HepG2 (cell line): ENCODE results near the gene MYCBP2. TPM values are rescaled to one million over a fixed set of nuclear protein-coding genes. Genes with fewer than 3 reads are reported as not detected.

ENCODE experiments used
- ATAC-seq: fragments of 200-7000 bp; cut with Tn5 transposase; 3 replicates; pipeline ENCODE4 v1.9.1; 2020; ENCODE audit warnings: mild to moderate bottlenecking, moderate library complexity
- BruUV-seq: library from RNA; stranded (reverse); fragments of 400-500 nt; replicated peaks from 2 replicates; lab custom pipeline; 2021; lab: Mats Ljungman, UMichigan
- CTCF ChIA-PET: fragments of 300-600 bp; formaldehyde crosslinking; extraction: SDS; loops from one replicate; lab custom pipeline; 2021; ENCODE audit warnings: low total read pairs, inconsistent platforms, low intra/inter-chr PET ratio; lab: Yijun Ruan, JAX
- POLR2A ChIA-PET: fragments of 350-600 bp; sonication (Branson Sonifier 250); formaldehyde crosslinking; loops from one replicate; lab custom pipeline; 2020; ENCODE audit warnings: antibody characterized with exemption, inconsistent platforms; lab: Yijun Ruan, JAX
- DNase-seq: peaks from one replicate; pipeline ENCODE4 v3.0.0-alpha.2; 2015; ENCODE audit warnings: low spot score
- FAIRE-seq: peaks from 3 replicates; lab custom pipeline; 2011; peaks lifted over from hg19 to GRCh38; lab: Jason Lieb, UNC
- H2AFZ ChIP-seq: one replicate; pipeline ENCODE4 v1.6.1; 2011; ENCODE audit warnings: low read length, inconsistent platforms
- H3K27ac ChIP-seq: fragments of 300-600 bp; 3 replicates; pipeline ENCODE4 v1.8.0; 2011; ENCODE audit warnings: mixed run types, mild to moderate bottlenecking, mixed read lengths, low read length, inconsistent platforms; ENCODE audit not compliant: insufficient read depth; ENCODE audit errors: extremely low read length
- H3K27me3 ChIP-seq, 2 experiments: fragments of 200-600 bp in 1 of 2; 2 replicates in 1 of 2; 3 replicates in 1 of 2; pipeline versions ENCODE4 v1.6.0 to v1.8.0; 2011; ENCODE audit warnings: low read length in 2 of 2, mild to moderate bottlenecking in 2 of 2, moderate library complexity in 2 of 2, inconsistent platforms in 1 of 2; ENCODE audit not compliant: insufficient read depth in 2 of 2, control insufficient read depth in 1 of 2
- H3K36me3 ChIP-seq, 2 experiments: fragments of 200-600 bp in 1 of 2; replicated peaks in 1 of 2; 2 replicates in 1 of 2; 3 replicates in 1 of 2; pipeline versions ENCODE4 v1.5.1 to v1.8.0; 2011; ENCODE audit warnings: low read length in 2 of 2, inconsistent platforms in 1 of 2; ENCODE audit not compliant: insufficient read depth in 2 of 2, control insufficient read depth in 1 of 2
- H3K4me1 ChIP-seq: 2 replicates; pipeline ENCODE4 v1.5.1; 2012; ENCODE audit warnings: low read length, inconsistent platforms; ENCODE audit not compliant: insufficient read depth
- H3K4me2 ChIP-seq: 2 replicates; pipeline ENCODE4 v1.6.0; 2011; ENCODE audit warnings: low read depth, low read length, inconsistent platforms
- H3K4me3 ChIP-seq, 3 experiments: fragments of 200-600 bp in 1 of 3; sonication (generic), shearing (Covaris generic) in 1 of 3; replicated peaks in 1 of 3; 2 replicates each; pipeline ENCODE4 v1.5.1; 2011 to 2016; ENCODE audit warnings: low read length in 3 of 3, inconsistent platforms in 2 of 3, low read depth in 2 of 3, mild to moderate bottlenecking in 2 of 3, control low read depth in 1 of 3, mixed read lengths in 1 of 3; ENCODE audit not compliant: insufficient read depth in 1 of 3
- H3K79me2 ChIP-seq: one replicate; pipeline ENCODE4 v1.6.1; 2011; ENCODE audit warnings: low read length, inconsistent platforms; ENCODE audit not compliant: insufficient read depth
- H3K9ac ChIP-seq: 2 replicates; pipeline ENCODE4 v1.6.0; 2011; ENCODE audit warnings: mild to moderate bottlenecking, low read depth, low read length, inconsistent platforms; ENCODE audit not compliant: insufficient read depth
- H3K9me3 ChIP-seq: 2 replicates; pipeline ENCODE4 v1.5.1; 2012; ENCODE audit warnings: mild to moderate bottlenecking, low read length
- H4K20me1 ChIP-seq: 2 replicates; pipeline ENCODE4 v1.6.0; 2011; ENCODE audit warnings: inconsistent platforms, mild to moderate bottlenecking, low read length, moderate library complexity; ENCODE audit not compliant: insufficient read depth
- BCL6 ChIP-seq: IDR thresholded peaks from 2 replicates; pipeline ENCODE4 v1.6.1; 2016; ENCODE audit warnings: missing genetic modification reagents, missing compliant biosample characterization
- BRD4 ChIP-seq: sonication (generic); formaldehyde crosslinking; IDR thresholded peaks from 2 replicates; pipeline ENCODE4 v1.4.0; 2020; ENCODE audit warnings: missing genetic modification reagents
- HNF4A ChIP-seq: sonication (generic); formaldehyde crosslinking; IDR thresholded peaks from 2 replicates; pipeline ENCODE4 v1.4.0; 2020; ENCODE audit warnings: missing genetic modification reagents
- LRRFIP1 ChIP-seq: sonication (generic); formaldehyde crosslinking; conservative IDR thresholded peaks from 2 replicates; pipeline ENCODE4 v1.4.0; 2020; ENCODE audit warnings: missing genetic modification reagents
- THAP11 ChIP-seq: IDR thresholded peaks from 2 replicates; pipeline ENCODE4 v1.6.1; 2016; ENCODE audit warnings: missing biosample characterization, missing genetic modification reagents
- YEATS4 ChIP-seq: sonication (generic); formaldehyde crosslinking; IDR thresholded peaks from 2 replicates; pipeline ENCODE4 v1.4.0; 2020; ENCODE audit warnings: missing genetic modification reagents, borderline replicate concordance
- ZEB1 ChIP-seq: IDR thresholded peaks from 2 replicates; pipeline ENCODE4 v1.6.1; 2012; ENCODE audit warnings: mild to moderate bottlenecking, low read depth, inconsistent platforms; ENCODE audit not compliant: insufficient replicate concordance
- ZNF331 ChIP-seq: sonication (generic); formaldehyde crosslinking; IDR thresholded peaks from 2 replicates; pipeline ENCODE4 v1.4.0; 2020; ENCODE audit warnings: missing genetic modification reagents
- ZNF414 ChIP-seq: sonication (generic); formaldehyde crosslinking; IDR thresholded peaks from 2 replicates; pipeline ENCODE4 v1.5.0; 2020; ENCODE audit warnings: missing genetic modification reagents
- ZNF639 ChIP-seq: conservative IDR thresholded peaks from 2 replicates; pipeline ENCODE4 v1.6.1; 2018; ENCODE audit warnings: missing genetic modification reagents
- WGBS: methylation state at CpG from one replicate; pipeline ENCODE4 v1.1.6; 2017; ENCODE audit warnings: low lambda C conversion rate; 5-methylcytosine and 5-hydroxymethylcytosine counted together
- in situ Hi-C: cut with HindIII; loops from 2 replicates; pipeline ENCODE4 v1.10.0; 2017; ENCODE audit warnings: low pct_unique_long_range_greater_than_20kb; ENCODE audit not compliant: extremely low pct_ligation_motif_present
- intact Hi-C: fragments of 100-400 bp; cut with micrococcal nuclease; formaldehyde crosslinking; loops from one replicate; pipeline ENCODE4 v1.10.0; 2022; ENCODE audit not compliant: unreplicated experiment
- polyA plus RNA-seq, 8 experiments: library from polyadenylated mRNA; depleted of rRNA in 3 of 8; stranded (reverse) in 7 of 8; unstranded in 1 of 8; fragments of >200 nt; fragmentation: Illumina TruSeq in 4 of 8; extraction: Trizol in 4 of 8; gene quantifications; 2 replicates each; pipeline versions ENCODE4 v1.2.1 to v1.2.3, GENCODE V29; 2011 to 2016; ENCODE audit warnings: low read depth in 4 of 8, missing spikeins in 1 of 8, mixed read lengths in 1 of 8; ENCODE audit not compliant: insufficient read depth in 1 of 8
- total RNA-seq, 5 experiments: library from RNA; depleted of rRNA; stranded (reverse); fragments of >200 nt; fragmentation: Illumina TruSeq; extraction: Trizol; gene quantifications; 2 replicates each; pipeline ENCODE4 v1.2.3, GENCODE V29; 2016; ENCODE audit warnings: low read depth in 1 of 5
- TF ChIP-seq, protein P1 (sequence below): sonication (generic); formaldehyde crosslinking; IDR thresholded peaks from 2 replicates; pipeline ENCODE4 v1.4.0; 2020; ENCODE audit warnings: missing genetic modification reagents
- TF ChIP-seq, protein P2 (sequence below): sonication (generic); formaldehyde crosslinking; IDR thresholded peaks from 2 replicates; pipeline ENCODE4 v1.9.0; 2021; ENCODE audit warnings: missing genetic modification reagents, mild to moderate bottlenecking, borderline replicate concordance

The MYCBP2 gene
- total and polyA plus RNA-seq, 2 of the 13 experiments (the other 11 are each of a cell fraction or from before 2014, with no cell fraction given), result 16.3 to 35.3 TPM

- ATAC-seq (no peak), DNase-seq (no peak), FAIRE-seq (no peak)
- H2AFZ ChIP-seq, result no peak overlapping the region
- no peak overlapping the region for H3K4me3 ChIP-seq
- ChIA-PET POLR2A (no interaction called here), CTCF (no interaction called here)
- H3K27ac ChIP-seq, result no peak overlapping the region
- H3K4me1 ChIP-seq, result peaks cover 11% of the 10 kb centered on the region
- no TSS peak for BruUV-seq
- no peak overlapping the region for H3K4me2 ChIP-seq
- 26% methylated on average over 6 of the region's 6 CpGs for WGBS
- H3K9me3 ChIP-seq, result no peaks in the 10 kb centered on the region
- no peak overlapping the region for H3K9ac ChIP-seq
- H3K27me3 ChIP-seq, result peaks cover 0 to 3% of the 10 kb centered on the region in 2 experiments; a peak in 1 of 5 replicates
- in situ Hi-C loops (no loop called here), intact Hi-C loops (no loop called here)
- H3K79me2 ChIP-seq, result no peaks in the 10 kb centered on the region
- H4K20me1 ChIP-seq, result no peaks in the 10 kb centered on the region
- H3K36me3 ChIP-seq, result no peaks in the 10 kb centered on the region
- TF ChIP-seq LRRFIP1, result no peak
- no peak for TF ChIP-seq THAP11 (CRISPR knock-in tag)
- TF ChIP-seq ZNF639, result no peak
- no peak for TF ChIP-seq ZNF331 (CRISPR knock-in tag)
- TF ChIP-seq YEATS4, result no peak
- TF ChIP-seq ZEB1, result no peak
- TF ChIP-seq BRD4, result no peak
- TF ChIP-seq, protein P1, sequence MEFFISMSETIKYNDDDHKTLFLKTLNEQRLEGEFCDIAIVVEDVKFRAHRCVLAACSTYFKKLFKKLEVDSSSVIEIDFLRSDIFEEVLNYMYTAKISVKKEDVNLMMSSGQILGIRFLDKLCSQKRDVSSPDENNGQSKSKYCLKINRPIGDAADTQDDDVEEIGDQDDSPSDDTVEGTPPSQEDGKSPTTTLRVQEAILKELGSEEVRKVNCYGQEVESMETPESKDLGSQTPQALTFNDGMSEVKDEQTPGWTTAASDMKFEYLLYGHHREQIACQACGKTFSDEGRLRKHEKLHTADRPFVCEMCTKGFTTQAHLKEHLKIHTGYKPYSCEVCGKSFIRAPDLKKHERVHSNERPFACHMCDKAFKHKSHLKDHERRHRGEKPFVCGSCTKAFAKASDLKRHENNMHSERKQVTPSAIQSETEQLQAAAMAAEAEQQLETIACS (CRISPR knock-in tag), result no peak
- no peak for TF ChIP-seq BCL6 (CRISPR knock-in tag)
- TF ChIP-seq, protein P2, sequence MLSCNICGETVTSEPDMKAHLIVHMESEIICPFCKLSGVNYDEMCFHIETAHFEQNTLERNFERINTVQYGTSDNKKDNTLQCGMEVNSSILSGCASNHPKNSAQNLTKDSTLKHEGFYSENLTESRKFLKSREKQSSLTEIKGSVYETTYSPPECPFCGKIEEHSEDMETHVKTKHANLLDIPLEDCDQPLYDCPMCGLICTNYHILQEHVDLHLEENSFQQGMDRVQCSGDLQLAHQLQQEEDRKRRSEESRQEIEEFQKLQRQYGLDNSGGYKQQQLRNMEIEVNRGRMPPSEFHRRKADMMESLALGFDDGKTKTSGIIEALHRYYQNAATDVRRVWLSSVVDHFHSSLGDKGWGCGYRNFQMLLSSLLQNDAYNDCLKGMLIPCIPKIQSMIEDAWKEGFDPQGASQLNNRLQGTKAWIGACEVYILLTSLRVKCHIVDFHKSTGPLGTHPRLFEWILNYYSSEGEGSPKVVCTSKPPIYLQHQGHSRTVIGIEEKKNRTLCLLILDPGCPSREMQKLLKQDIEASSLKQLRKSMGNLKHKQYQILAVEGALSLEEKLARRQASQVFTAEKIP (CRISPR knock-in tag), result no peak
- TF ChIP-seq HNF4A (CRISPR knock-in tag), result no peak
- TF ChIP-seq ZNF414 (CRISPR knock-in tag), result no peak
These were observed 295.1 kb downstream of the MYCBP2 start for GRCh38 chr13:77031656-77032243.
